Nephron progenitor cell (in vitro differentiated cells): ENCODE data around the gene TMSB10.

Experiments
- DNase-seq: peaks from one replicate; pipeline ENCODE4 v3.0.0; 2021
- H3K27ac Mint-ChIP-seq: 2 replicates; pipeline ENCODE4 v1.8.0; 2021; ENCODE audit warnings: mild to moderate bottlenecking, moderate library complexity, mixed read lengths
- H3K27me3 Mint-ChIP-seq: 2 replicates; pipeline ENCODE4 v1.8.0; 2021; ENCODE audit warnings: mild to moderate bottlenecking, low read depth, mixed read lengths; ENCODE audit not compliant: poor library complexity
- H3K36me3 Mint-ChIP-seq: 2 replicates; pipeline ENCODE4 v1.8.0; 2021; ENCODE audit warnings: low read depth, mixed read lengths
- H3K4me1 Mint-ChIP-seq: 2 replicates; pipeline ENCODE4 v1.8.0; 2021; ENCODE audit warnings: mixed read lengths
- H3K4me3 Mint-ChIP-seq: 2 replicates; pipeline ENCODE4 v1.8.0; 2021; ENCODE audit warnings: mild to moderate bottlenecking, moderate library complexity, mixed read lengths
- H3K9me3 Mint-ChIP-seq: 2 replicates; pipeline ENCODE4 v1.8.0; 2021; ENCODE audit warnings: mild to moderate bottlenecking, moderate library complexity, mixed read lengths
- CTCF ChIP-seq: fragments of 200-600 bp; sonication (generic); IDR thresholded peaks from 2 replicates; pipeline ENCODE4 v1.5.0; 2021; ENCODE audit warnings: antibody characterized with exemption

The TMSB10 gene

DNA sequence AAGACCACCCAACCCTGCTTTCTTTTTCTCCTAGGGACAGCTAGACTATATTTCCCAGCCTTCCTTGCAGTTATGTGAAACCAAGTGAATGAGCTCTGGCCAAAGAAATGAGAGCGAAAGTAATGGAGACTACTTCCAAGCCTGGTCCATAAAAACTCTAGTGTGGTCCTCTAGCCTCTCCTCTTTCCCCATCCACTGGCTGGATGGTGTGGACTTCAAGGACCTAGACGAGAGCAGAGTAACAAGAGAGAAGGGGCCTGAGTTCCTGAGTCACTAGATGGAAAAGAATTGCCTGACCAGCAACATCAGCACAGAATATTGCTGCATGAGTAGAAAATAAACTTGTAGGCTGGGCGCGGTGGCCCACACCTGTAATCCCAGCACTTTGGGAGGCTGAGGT is 2.9 kb upstream of the TMSB10 start:
- Mint-ChIP-seq H3K27me3 (peaks cover 4% of the 10 kb centered on the region), H3K27ac (no peak overlapping the region), H3K9me3 (no peaks in the 10 kb centered on the region), H3K36me3 (peaks cover 12% of the 10 kb centered on the region), H3K4me3 (no peak overlapping the region), H3K4me1 (peaks cover 25% of the 10 kb centered on the region)
- no peak for DNase-seq
- no peak for TF ChIP-seq CTCF

GRCh38 chr2:84904151-84904550 is 1.3 kb upstream of the TMSB10 start:
- Mint-ChIP-seq H3K27ac (no peak overlapping the region), H3K36me3 (peaks cover 24% of the 10 kb centered on the region), H3K9me3 (no peaks in the 10 kb centered on the region), H3K4me3 (peak overlapping the region; percentile 87), H3K27me3 (peaks cover 7% of the 10 kb centered on the region), H3K4me1 (peaks cover 30% of the 10 kb centered on the region)
- no peak for DNase-seq
- no peak for TF ChIP-seq CTCF

- Mint-ChIP-seq H3K36me3 (peaks cover 30% of the 10 kb centered on the region), H3K4me1 (peaks cover 30% of the 10 kb centered on the region), H3K27ac (no peak overlapping the region), H3K4me3 (peak overlapping the region; percentile 87), H3K9me3 (peaks cover 5% of the 10 kb centered on the region), H3K27me3 (peaks cover 10% of the 10 kb centered on the region)
- DNase-seq: peak; percentile 57
- no peak for TF ChIP-seq CTCF
Observed at GRCh38 chr2:84904717-84905174, 710 bp upstream of the TMSB10 start.

GRCh38 chr2:84906108-84906899 is 848 bp downstream of the TMSB10 start:
- Mint-ChIP-seq H3K27me3 (peaks cover 10% of the 10 kb centered on the region), H3K9me3 (peaks cover 19% of the 10 kb centered on the region), H3K4me1 (peaks cover 30% of the 10 kb centered on the region), H3K36me3 (peaks cover 43% of the 10 kb centered on the region), H3K27ac (peak overlapping the region; percentile 71), H3K4me3 (peak overlapping the region; percentile 88)
- TF ChIP-seq CTCF: no peak
- peak; percentile 37 for DNase-seq

GRCh38 chr2:84906900-84907714 is 1.7 kb downstream of the TMSB10 start:
- peaks cover 30% of the 10 kb centered on the region for H3K4me1 Mint-ChIP-seq
- H3K27ac Mint-ChIP-seq: peak overlapping the region; percentile 71
- peaks cover 24% of the 10 kb centered on the region for H3K9me3 Mint-ChIP-seq
- peaks cover 6% of the 10 kb centered on the region for H3K27me3 Mint-ChIP-seq
- peak overlapping the region; percentile 88 for H3K4me3 Mint-ChIP-seq
- peaks cover 49% of the 10 kb centered on the region for H3K36me3 Mint-ChIP-seq
- DNase-seq: peak; percentile 31
- TF ChIP-seq CTCF: no peak
